ENCODE data around the gene ULK2. TPM values are rescaled to one million over a fixed set of nuclear protein-coding genes. Genes with fewer than 3 reads are reported as not detected.

The ULK2 gene
- total and polyA plus RNA-seq, 2 donors (not counting 1 experiment from before 2014, with no cell fraction given) = 2.0 to 2.9 TPM

DNA sequence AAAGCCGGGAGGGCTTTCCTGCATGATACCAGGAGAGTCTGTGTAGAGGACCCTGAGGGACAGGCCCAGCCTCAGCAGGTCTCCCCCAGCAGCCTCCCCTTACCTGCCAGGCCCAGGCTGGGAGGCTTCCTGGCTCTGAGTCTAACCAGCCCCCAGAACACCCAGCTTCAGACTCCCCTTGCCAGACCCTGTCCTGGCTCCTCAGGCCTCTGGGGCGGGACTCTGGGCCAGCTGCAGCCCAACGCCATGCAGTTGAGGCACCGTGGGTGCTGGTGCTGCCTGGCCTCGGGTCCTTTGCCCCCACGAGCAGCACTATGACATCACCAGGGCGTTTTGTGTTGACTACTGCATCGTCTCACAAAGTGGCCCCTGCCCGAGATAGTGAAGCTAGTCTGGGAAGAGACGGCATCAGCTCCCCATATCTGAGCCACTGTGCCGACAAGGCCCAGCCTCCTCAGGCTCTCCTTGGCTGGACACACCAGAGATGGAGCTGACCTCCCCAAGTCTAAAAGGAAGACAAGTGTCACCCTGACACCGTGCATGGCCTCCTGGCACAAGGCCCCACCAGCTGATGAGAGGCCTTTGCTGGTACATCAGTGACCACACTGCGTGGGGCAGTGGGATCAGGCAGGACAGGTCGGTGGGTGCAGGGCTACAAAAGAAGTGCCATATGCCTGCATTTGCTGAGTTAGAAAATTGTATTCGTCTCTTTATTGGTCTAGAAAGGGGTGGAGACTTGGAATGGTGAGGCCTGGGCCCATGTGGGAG is 130.2 kb downstream of the ULK2 start:
- H3K9me3 ChIP-seq (ENCODE audit: control extremely low read depth in 1 of 3, control insufficient read depth in 2 of 3, insufficient read depth in 1 of 3, low read length in 2 of 3) = no peaks in the 10 kb centered on the region
- intact Hi-C loops (cut with micrococcal nuclease) = no loop called here
- ChIA-PET POLR2A (no interaction called here), CTCF (interaction anchor here (0.6 kb wide), 1 partner anchor 491 kb away, joined by 4 read pairs; no protein-coding TSS in a partner anchor)
- no peak overlapping the region for H2AFZ ChIP-seq (ENCODE audit: insufficient read depth, low read depth, low read length, poor library complexity, severe bottlenecking)
- H3K27ac ChIP-seq (ENCODE audit: low read length in 2 of 2) = no peak overlapping the region
- no peaks in the 10 kb centered on the region for H3K79me2 ChIP-seq (ENCODE audit: control insufficient read depth, insufficient read depth, low read length)
- H3K36me3 ChIP-seq (replicated peaks in 1 of 2; ENCODE audit: control extremely low read depth in 1 of 2, control insufficient read depth in 1 of 2, extremely low read depth in 1 of 2, insufficient read depth in 2 of 2, low read length in 1 of 2) = no peaks in the 10 kb centered on the region
- no peaks in the 10 kb centered on the region for H4K20me1 ChIP-seq (ENCODE audit: control insufficient read depth, insufficient read depth, low read length, poor library complexity, severe bottlenecking)
- H3K4me1 ChIP-seq (ENCODE audit: control insufficient read depth in 2 of 2, insufficient read depth in 2 of 2, low read length in 2 of 2) = no peaks in the 10 kb centered on the region
- DNase-seq (no peak), ATAC-seq (ENCODE audit: low read depth) (no peak)
- Mint-ChIP-seq H3K9me3 (ENCODE audit: insufficient read depth) (no peaks in the 10 kb centered on the region), H3K27me3 (no peaks in the 10 kb centered on the region), H3K27ac (no peak overlapping the region), H3K4me1 (no peaks in the 10 kb centered on the region), H3K4me3 (no peak overlapping the region)
- TF ChIP-seq, protein P1, sequence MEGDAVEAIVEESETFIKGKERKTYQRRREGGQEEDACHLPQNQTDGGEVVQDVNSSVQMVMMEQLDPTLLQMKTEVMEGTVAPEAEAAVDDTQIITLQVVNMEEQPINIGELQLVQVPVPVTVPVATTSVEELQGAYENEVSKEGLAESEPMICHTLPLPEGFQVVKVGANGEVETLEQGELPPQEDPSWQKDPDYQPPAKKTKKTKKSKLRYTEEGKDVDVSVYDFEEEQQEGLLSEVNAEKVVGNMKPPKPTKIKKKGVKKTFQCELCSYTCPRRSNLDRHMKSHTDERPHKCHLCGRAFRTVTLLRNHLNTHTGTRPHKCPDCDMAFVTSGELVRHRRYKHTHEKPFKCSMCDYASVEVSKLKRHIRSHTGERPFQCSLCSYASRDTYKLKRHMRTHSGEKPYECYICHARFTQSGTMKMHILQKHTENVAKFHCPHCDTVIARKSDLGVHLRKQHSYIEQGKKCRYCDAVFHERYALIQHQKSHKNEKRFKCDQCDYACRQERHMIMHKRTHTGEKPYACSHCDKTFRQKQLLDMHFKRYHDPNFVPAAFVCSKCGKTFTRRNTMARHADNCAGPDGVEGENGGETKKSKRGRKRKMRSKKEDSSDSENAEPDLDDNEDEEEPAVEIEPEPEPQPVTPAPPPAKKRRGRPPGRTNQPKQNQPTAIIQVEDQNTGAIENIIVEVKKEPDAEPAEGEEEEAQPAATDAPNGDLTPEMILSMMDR (IDR thresholded peaks at IDR 0.05) = no peak
- H3K27me3 ChIP-seq (replicated peaks in 1 of 4; ENCODE audit: control extremely low read depth in 1 of 4, control insufficient read depth in 3 of 4, insufficient read depth in 4 of 4, low read length in 3 of 4) = no peaks in the 10 kb centered on the region
- no peak overlapping the region for H3K4me2 ChIP-seq (replicated peaks; ENCODE audit: low read depth, low read length, poor library complexity, severe bottlenecking)
- 86% methylated on average over 15 of the region's 15 CpGs for WGBS (ENCODE audit: insufficient coverage)
- H3K9ac ChIP-seq (ENCODE audit: low read length) = no peak overlapping the region
- H3K4me3 ChIP-seq (ENCODE audit: control extremely low read depth in 1 of 5, extremely low read depth in 1 of 5, insufficient read depth in 1 of 5, low read depth in 2 of 5, low read length in 4 of 5) = no peak overlapping the region

DNA sequence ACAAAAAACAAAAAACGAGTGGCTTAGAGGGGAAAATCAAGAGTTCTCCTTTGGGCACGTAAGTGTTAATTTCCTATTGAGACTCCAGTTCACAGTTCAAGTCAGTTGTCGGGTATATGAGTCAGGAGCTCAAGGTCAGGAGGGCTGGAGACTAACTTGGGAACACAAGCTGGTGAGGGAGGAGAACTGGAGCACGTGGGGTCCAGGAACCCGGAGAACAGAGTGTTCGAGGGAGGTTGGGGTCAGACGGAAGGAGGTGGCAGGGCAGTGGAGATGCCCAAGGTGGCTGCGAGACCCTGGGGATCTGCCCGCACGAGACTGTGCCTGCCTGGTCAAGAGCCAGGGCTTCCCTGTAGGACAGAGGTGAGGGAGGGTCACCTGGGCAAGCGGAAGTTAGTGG is 131.7 kb downstream of the ULK2 start:
- no peaks in the 10 kb centered on the region for H3K9me3 ChIP-seq (ENCODE audit: control extremely low read depth in 1 of 3, control insufficient read depth in 2 of 3, insufficient read depth in 1 of 3, low read length in 2 of 3)
- no peaks in the 10 kb centered on the region for H3K27me3 ChIP-seq (replicated peaks in 1 of 4; ENCODE audit: control extremely low read depth in 1 of 4, control insufficient read depth in 3 of 4, insufficient read depth in 4 of 4, low read length in 3 of 4)
- CTCF ChIA-PET = no interaction called here
- no peaks in the 10 kb centered on the region for H3K36me3 ChIP-seq (replicated peaks in 1 of 2; ENCODE audit: control extremely low read depth in 1 of 2, control insufficient read depth in 1 of 2, extremely low read depth in 1 of 2, insufficient read depth in 2 of 2, low read length in 1 of 2)
- no peaks in the 10 kb centered on the region for H3K4me1 ChIP-seq (ENCODE audit: control insufficient read depth in 2 of 2, insufficient read depth in 2 of 2, low read length in 2 of 2)
- Mint-ChIP-seq H3K9me3 (ENCODE audit: insufficient read depth) (no peaks in the 10 kb centered on the region), H3K27ac (no peak overlapping the region), H3K4me1 (no peaks in the 10 kb centered on the region), H3K27me3 (no peaks in the 10 kb centered on the region), H3K4me3 (no peak overlapping the region)
- intact Hi-C loops (cut with micrococcal nuclease) = no loop called here
- H2AFZ ChIP-seq (ENCODE audit: insufficient read depth, low read depth, low read length, poor library complexity, severe bottlenecking) = no peak overlapping the region
- no peak overlapping the region for H3K27ac ChIP-seq (ENCODE audit: low read length in 2 of 2)
- no peak overlapping the region for H3K9ac ChIP-seq (ENCODE audit: low read length)
- POLR2A ChIA-PET = no interaction called here
- H3K79me2 ChIP-seq (ENCODE audit: control insufficient read depth, insufficient read depth, low read length) = no peaks in the 10 kb centered on the region
- no peak for DNase-seq
- ATAC-seq (ENCODE audit: low read depth) = no peak
- no peak overlapping the region for H3K4me3 ChIP-seq (ENCODE audit: control extremely low read depth in 1 of 5, extremely low read depth in 1 of 5, insufficient read depth in 1 of 5, low read depth in 2 of 5, low read length in 4 of 5)
- no peak overlapping the region for H3K4me2 ChIP-seq (replicated peaks; ENCODE audit: low read depth, low read length, poor library complexity, severe bottlenecking)
- H4K20me1 ChIP-seq (ENCODE audit: control insufficient read depth, insufficient read depth, low read length, poor library complexity, severe bottlenecking) = no peaks in the 10 kb centered on the region
- TF ChIP-seq EZH2 (IDR thresholded peaks at IDR 0.05; ENCODE audit: borderline replicate concordance, insufficient read depth, low read depth, low read length, poor library complexity, severe bottlenecking) = no peak
- TF ChIP-seq, protein P1 (IDR thresholded peaks at IDR 0.05) = no peak
- 95% methylated on average over 11 of the region's 11 CpGs for WGBS (ENCODE audit: insufficient coverage)

Measured in B cell (primary cell).